CD4-positive, alpha-beta T cell treated with Interleukin-6 at 100 ng/mL for 8 hours (primary cell): ENCODE results near the gene TCF20.

ENCODE experiments used
- DNase-seq: peaks from one replicate; pipeline ENCODE4 v3.0.0-alpha.2; 2020; ENCODE audit warnings: mixed read lengths, low spot score

The TCF20 gene

DNA sequence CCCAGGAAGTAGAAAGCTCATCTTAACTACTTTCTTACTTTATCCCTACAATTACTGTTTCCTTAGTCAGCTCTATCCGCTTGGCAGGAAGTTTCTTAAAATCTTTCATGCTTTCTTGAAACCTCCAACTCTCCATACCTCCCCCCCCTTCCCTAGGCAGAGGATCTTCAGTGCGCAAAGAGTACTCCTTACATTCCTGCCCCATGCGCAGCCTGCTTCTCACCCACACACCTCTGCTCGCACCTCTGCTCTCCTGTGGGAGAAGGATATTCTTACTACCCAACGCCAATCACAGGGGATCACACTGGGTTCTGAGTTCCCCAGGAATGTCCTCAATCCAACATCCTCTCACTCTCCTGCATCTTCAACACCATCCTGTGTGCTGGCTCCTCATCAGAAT, 12.3 kb downstream of the TCF20 start:
- DNase-seq, result no peak

- no peak for DNase-seq
These were observed 13.1 kb downstream of the TCF20 start for GRCh38 chr22:42257386-42257785.

DNA sequence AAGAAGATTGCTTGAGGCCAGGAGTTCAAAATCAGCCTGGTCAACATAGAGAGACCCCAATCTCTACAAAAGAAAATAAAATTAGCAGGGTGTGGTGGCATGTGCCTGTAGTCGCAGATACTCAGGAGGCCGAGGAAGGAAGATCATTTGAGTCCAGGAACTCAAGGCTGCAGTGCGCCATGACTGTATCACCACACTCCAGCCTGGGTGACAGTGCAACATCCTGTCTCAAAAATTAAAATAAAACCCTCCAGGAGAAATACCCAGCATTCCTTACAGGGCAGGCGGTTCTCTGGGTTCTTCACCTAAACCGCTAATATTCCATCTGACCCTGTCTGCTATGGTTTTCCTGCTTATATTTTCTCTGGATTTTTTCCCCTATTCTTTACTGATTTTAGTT, 13.5 kb downstream of the TCF20 start:
- DNase-seq, result no peak

- DNase-seq, result no peak
These were observed 14.2 kb downstream of the TCF20 start for GRCh38 chr22:42256220-42256619.

DNA sequence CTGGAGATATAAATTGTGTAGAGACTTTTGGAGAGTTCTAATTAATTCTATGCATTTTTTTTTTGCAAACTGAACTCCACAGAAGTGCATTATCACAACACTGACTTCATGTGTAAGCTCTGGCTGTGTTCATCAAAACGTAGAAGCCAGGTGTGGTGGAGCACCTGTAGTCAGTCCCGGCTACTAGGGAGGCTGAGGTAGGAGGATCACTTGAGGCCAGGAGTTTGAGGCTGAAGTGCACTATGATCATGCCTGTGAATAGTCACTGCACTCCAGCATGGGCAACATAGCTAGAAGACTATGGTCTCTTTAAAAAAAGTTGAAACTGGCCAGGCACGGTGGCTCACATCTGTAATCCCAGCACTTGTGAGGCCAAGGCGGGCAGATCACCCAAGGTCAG, 20.6 kb downstream of the TCF20 start:
- DNase-seq, result no peak

GRCh38 chr22:42248995-42249394, 21.5 kb downstream of the TCF20 start:
- DNase-seq, result no peak

- no peak for DNase-seq
These were observed 22.9 kb downstream of the TCF20 start for GRCh38 chr22:42247596-42247995.

DNA sequence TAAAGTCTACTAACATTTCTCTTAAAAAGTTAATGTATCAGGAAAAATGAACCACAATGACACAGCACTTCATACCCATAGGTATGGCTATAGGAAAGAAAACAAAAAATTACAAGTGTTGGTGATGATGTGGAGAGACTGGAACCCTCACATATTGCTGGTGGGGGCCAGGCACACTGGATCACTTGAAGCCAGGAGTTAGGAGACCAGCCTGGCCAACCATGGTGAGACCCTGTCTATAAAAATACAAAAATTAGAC, 26.7 kb downstream of the TCF20 start:
- no peak for DNase-seq

DNA sequence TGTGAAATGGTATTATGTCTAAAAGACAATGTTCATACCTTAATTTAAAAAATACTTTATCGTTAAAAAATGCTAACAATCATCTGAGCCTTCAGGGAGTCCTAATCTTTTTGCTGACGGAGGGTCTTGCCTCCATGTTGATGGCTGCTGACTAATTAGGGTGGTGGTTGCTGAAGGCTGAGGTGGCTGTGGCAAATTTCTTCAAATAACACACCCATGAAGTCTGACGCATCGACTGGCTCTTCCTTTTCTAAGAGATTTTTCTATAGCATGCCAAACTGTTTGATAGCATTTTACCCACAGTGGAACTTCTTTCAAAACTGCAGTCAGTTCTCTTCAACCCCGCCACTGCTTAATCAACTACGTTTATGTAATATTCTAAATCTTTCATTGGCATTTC, 33.6 kb downstream of the TCF20 start:
- DNase-seq, result no peak

GRCh38 chr22:42236268-42236667, 34.2 kb downstream of the TCF20 start:
- DNase-seq, result no peak

- DNase-seq, result no peak
These were observed 36.6 kb downstream of the TCF20 start for GRCh38 chr22:42233879-42234278.

DNA sequence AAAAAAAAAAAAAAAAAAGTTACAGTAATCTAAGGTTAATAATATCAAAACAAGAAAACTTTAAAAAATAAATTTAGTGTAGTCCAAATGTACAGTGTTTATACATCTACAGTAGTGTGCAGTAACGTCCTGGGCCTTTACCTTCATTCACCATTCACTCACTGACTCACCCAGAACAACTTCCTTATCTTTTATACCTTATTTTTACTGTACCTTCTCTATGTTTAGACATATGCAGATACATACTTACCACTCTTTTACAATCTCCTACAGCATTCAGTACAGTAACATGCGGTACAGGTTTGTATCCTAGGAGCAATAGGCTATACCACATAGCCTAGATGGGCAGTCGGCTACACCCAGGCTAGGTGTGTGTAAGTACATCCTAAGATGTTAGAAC, 38.5 kb downstream of the TCF20 start:
- DNase-seq, result no peak

DNA sequence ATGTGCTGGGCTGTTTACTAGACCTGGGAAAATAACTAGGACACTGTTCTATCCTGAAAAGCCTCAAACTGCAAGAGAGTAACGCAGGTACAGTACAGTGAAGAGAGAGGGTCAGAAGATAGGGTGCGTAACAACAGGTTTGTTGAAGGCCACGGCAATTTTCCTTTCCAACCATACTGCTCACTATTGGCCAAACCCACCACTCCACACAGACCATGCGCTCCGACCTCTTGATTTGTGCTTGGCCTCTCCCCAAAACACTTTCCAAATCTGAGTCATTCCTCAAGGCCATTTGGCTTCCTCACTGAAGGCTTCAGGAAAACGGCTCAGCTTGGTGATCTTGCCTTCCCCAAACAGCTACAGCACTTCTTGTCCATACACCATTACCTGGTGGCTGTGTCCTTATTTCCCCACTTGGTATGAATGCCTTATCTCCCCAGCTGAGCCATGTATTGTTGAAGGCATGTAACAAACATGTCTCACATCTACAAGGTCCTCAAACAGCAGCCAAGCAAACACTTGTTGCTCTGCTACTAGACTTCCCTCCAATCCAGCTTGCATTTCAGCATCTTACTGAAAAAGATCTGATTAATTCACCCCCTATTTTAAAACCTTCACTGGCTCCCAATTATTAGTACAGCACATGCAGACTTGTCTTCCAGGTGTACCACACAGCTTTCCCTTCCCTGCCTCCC, 40.9 kb downstream of the TCF20 start:
- DNase-seq, result no peak

DNA sequence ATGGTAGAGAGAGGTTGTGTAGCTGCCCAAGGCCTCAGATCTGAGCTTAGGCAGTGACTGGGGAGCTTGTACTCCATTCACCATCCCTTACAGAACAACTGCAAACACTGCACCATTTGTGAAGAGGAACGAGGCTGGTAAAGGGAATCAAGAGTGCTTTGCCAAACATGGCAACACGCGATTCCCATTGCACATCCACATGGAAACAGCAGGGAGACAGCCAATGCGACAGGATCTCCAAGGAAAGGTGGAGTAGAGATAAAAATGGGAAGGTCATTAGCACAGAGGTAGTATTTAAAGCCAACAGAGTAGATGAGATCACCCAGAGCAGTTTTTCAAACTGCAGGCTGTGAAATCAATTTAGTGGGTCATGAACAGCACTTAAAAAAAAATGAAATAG, 42.0 kb downstream of the TCF20 start:
- DNase-seq, result no peak

GRCh38 chr22:42227435-42227834, 43.0 kb downstream of the TCF20 start:
- DNase-seq, result no peak

DNA sequence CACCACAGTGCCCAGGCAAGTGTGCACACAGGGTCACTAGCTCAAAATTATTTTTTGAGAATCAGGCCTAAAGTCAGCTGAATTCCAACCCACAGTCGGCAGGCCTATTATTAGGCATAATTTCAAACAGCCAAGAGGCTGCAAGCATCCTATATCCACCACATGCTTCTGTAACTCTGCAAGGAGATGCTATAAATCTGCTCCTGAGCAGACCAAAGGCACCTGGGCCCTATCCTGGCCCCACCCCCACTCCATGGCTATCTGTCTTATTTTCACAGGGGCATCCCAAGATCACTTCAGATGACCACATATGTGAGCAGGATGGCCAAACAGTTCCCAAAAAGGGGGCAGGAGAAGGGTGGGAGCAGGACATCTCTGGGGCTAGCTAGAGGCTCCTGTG, 44.6 kb downstream of the TCF20 start:
- no peak for DNase-seq

DNA sequence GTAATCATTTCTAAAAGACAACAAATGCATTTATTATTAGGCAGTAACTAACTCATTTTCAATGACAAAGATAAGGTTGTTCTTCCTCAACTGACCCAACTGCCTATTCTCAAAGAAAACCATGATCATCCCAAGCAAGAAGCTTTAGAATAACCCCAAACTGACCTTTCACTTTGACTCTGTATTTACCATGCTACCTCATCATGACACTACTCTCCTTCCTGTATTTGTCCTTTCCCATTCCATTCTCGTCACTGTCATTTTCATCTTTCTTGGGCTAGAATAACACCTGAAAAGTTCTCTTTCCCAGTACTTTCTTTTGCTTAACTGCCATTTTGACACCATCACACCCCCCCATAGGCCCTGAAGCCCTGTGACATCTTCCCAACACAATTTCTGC, 48.3 kb downstream of the TCF20 start:
- DNase-seq, result no peak
